A172 (cell line): ENCODE data around the gene PSMC5. TPM values are rescaled to one million over a fixed set of nuclear protein-coding genes. Genes with fewer than 3 reads are reported as not detected.
"Not testable (repeated sequence)": the region's sequence is repeated elsewhere in the genome, so short reads cannot be mapped to it uniquely, and the experiment has no call there.

ENCODE experiments used
- DNase-seq: peaks from one replicate; pipeline ENCODE4 v3.0.0-alpha.2; 2015; ENCODE audit warnings: low spot score
- total RNA-seq: library from RNA; depleted of rRNA; stranded (reverse); fragments of >200 nt; shearing (Covaris generic); gene quantifications from 2 replicates; pipeline ENCODE4 v1.2.3, GENCODE V29; 2014

Gene PSMC5
- total RNA-seq, 1 experiment from 2014 or later: 51.2 TPM

DNA sequence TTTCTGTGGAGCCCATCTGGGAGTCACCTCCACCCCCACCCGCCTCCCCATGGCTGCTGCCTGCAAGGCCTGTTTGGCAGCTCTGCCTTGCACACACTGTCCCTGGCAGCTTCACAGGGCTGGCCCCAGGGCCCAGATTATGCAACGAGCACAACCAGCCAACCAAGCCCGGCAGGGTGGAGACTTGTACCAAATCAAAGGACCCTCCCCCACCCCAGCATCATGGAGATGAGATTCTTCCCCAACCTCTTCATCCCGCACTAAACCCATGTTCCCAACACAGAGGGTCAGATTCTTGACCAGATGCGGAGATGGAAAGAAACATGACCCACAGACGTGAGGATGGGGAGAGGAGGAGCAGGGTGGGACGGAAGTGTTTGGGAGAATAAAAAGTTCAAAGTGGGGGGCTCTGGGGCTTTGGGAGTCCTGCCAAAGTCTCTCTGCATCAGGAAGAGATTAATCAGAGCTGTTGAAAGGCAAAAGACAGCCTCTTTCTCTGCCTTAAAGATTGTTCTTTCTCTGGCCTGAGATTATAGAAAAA, 11.5 kb downstream of the PSMC5 start:
- no peak for DNase-seq

DNA sequence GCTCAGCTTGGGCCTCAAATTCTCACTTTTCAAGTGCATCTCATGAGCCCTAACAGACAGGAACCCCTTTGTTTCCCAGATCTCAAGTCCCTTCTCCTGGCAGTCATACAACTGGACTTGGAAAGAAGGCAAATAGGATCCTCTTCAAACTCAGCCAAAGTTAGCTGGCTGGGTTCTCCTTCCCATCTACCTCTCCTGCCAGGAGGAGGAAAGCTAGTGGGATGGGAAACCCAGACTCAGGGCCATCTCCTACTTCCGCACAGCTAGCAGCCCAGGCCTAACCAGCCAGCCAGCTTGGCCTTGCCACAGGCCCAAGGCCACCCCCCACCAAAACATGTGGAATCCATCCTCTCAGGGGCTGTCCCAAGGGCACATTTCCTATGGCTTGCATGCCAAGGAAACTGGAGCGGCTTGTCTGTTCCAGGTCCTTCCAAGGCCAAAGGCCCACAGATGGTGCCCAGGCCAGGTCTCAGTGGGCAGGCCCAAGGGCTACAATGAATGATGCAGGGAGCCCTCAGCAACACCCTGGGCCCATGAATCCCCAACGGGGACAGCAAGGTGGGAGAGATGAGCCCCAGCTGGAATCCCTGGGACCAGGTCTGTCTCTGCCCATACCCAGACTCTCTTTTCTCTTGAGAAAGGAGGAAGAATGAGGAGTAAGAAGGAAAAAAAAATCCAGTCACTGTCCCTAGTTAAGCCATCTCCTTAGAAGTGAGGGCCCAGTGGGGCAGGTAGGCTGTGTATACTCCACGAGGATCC, 13.5 kb downstream of the PSMC5 start:
- no peak for DNase-seq

DNA sequence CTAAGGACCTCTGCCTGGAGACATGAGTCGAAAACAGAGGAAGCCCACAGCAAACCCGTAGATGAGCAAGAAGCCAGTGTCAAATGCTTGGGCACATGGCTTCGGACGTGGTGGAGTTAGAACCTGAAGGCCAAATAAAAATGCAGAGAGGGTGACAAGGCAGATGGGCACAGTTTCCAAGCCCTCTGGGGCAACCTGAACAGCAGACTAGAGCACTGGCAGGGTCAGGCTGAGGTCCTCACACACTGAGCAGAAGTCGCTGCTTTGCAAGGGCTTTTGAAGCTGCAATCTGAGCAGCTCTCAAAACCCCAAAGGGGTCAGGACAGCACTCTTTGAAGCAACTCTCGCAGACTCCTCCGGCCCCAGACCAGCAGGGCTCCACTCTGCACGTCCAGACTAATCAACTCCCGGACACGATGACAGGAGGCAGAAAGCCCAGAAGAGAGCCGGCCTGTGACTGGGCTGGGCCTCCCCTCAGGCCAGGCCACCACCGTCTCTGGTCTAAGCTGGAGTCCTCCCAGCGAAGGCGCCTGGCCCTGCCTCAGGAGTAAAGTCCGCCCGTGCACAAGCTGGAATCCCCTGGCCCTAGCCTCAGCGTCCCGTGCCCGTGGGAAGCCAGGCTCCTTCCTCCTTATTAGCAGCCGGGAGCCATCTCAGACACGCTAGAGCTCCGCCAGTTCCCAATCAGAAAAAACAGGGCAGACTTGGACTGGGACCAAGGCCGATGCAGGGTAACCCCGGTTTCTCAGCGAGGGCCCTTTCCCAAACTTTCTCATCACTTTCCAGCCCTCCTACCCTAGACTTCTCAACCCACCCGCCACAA, 14.3 kb downstream of the PSMC5 start:
- DNase-seq: peak; percentile 16

DNA sequence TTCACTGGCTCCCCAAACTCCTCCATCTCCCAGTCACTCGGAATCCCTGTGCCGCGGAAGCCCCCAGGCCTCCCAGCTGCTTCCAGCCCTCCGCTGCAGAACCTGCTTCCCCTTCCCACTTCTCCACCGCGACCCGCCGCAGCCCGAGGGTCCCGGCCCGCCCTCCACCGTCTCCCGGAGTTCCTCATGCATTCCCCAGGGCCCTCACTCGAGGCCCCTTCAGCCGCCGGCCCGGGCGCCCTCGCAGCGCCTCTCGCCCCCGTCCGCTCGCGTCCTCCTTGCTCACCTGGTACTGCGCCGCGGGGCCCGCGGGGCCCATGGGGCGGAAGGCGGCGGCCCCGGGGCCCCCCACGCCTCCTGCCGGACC, 14.9 kb downstream of the PSMC5 start:
- DNase-seq: no peak

DNA sequence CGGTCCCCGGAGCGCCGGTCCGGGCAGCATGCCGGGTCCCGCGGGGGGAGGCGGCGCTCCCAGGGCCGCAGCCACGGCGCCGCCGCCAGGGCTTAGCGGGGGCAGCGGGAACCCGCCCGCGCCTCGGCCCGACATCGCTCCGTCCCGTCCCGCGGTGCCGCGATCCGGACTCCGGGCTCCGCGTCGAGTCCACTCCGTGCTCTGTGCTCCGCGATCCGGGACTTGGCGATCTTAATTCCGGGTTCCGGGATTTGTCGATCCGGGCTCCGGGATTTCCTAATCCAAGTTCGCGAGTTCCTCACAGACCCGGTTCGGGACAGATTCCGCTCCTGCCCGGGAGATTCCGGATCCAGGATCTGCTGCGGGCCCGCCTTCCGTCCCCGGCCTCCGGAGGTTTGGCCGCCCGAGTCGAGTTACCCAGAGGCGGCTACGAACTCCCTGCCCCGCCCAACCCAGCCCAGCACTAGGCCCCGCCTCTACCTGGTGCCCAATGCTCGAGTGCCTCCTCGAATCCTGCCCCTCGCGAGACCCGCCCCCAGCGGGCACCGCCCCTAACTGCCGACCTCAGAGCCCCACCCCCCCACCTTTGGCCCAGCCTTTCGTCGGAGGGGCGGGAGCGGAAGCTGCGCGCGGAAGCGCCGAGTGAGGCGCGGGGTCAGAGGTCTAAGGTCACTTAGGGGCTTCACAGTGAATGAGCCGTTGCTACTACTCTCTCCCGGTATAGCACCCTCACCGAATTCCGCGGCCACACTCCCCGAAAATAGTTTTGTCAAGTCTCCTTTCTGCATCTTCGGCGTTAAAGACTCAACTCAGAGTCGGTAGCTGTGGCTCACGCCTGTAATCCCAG, 15.5 kb downstream of the PSMC5 start, which contains the start of gene SMARCD2:
TSS of gene SMARCD2 (minus strand) at position 146 of the 847 bp plus-strand sequence. CDS start at position 135, 11 bp downstream.
- peak; percentile 97 for DNase-seq

DNA sequence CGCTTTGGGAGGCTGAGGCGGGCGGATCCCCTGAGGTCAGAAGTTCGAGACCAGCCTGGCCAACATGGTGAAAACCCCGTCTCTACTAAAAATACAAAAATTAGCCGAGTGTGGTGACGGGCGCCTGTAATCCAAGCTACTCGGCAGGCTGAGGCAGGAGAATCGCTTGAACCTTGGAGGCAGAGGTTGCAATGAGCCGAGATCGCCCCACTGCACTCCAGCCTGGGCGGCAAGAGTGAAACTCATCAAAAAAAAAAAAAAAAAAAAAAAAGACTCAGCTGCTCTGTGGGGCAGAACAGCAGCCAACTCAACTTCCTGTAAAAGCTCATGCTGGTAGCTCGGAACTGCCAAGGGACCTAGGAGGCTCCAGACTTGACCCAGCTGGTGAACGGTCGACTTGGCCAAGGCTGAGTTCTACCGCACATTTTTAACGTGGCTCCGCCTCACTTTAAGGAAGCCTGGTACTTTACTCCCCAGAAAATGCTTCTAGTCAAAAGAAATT, 16.2 kb downstream of the PSMC5 start:
- DNase-seq: peak; percentile 38

DNA sequence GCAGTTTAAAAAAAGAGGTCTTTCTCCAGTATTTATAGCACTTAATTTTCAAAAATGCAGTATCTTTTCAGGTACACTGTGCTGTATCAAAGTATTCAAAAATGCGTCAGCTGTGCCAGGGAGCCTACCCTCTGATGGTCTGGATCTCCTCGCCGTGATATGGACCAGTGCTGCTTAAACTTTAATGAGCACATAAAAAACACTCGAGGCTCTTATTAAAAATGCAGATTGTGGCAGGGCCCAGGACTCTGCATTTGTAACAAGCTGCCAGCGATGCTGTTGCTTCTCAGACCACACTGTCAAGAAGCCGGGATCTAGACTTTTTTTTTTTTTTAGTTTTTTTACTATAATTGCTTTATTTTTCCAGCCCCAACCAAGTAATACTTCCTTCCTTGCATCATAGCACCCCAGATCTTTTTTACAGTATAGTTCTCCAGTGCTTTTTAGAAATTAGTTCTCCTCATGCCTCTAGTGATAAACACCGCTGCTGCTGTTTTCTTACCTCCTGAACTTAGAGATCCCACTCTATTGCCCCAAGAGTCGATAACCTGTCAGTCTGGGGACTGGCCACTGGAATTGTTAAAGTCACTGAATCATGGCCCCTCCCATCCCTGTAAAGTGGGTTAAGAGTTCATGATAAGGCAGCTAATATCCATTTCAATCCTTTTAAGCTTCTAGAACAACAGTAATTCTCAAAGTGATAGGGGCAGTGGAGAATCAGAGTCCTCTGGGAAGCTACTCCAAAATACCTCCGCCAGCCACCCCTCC, 16.9 kb downstream of the PSMC5 start:
- no peak for DNase-seq

DNA sequence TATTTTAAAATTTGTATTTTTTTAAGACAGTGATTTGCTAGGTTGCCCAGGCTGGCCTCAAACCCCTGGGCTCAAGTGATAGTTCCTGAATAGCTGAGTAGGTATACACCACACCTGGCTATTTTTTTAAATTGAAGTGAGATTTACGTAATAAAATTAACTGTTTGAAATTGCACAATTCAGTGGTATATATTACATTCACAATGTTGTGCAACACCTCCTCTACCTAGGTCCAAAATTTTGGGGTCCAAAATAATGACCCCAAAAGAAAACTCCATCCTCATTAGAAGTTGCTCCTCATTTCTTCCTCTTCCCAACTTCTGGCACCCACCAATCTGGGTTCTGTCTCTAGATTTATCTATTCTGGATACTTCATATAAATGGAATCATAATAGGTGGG, 18.3 kb downstream of the PSMC5 start:
- no peak for DNase-seq

DNA sequence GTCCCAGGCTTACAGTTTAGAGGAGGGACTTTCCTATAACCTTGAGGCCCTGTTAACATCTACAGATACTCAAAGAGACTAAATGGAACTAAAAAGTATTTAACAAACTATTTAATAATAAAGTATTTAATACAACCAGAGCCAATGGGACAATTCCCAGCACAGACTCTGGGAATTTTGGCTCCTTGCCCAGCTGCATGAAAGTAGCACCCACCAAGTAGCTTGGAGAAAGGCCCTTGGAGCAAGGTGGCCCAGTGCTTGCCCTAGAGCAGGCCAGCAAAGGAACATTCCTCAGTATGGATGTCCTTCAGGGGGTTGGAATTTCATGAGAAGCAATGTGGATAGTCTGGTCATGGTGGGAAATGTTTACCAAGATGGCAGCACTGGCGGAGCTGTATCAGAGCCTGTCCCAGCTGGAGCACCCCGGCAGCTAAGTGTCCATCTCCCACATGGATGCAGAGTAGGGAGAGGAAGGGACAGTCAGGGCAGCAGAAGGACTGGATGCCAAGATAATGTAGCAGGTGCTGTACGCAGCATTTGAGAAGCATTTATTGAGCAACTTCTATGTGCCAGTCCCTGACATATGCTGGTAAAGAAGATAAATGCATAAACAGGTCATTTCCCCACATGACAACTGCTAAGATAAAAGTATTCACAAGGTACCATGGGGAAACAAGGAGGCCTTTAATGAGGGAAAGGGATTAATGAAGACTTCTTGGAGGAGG, 20.5 kb downstream of the PSMC5 start:
- DNase-seq: no peak

DNA sequence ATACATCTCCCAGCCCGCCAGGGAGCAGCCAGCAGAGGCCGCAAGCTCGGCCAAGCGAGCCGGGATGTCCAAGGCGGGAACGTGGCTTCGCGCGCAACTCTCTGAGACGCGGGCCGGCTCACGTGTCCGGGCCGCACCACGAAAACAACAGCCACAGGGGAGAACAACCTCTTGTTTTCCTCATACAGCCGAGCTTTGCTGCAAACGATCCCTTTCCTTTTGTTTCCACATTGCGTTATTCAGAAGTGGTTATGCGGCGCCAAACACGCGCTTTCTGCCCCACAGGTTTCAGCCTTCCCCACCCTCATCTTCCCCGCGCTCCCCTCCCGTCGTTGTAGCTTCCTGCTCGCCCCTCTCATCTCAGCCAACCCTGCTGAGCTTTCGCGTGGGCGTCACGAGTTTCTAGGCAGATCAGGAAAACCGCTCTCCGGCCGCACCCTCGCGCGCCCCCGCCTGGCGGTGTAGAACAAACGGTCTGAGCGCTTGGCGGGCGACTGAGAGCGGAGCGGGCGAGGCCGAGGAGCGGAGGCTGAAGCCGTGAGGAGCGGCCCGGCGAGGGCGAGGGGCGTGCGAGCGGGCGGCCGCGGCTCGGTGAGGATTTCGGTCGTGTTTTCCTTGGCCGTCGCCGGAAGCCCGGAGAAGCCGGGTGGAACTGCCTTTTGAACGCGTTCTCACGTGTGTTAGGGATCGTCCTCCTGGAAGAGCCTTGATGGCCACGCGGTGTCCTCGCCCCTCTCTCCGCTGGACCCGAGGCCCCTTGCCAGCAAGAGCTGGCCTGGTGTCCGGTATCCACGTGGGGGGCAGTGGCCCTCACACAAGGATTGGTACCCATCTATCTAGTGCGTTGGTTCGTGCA, 21.8 kb downstream of the PSMC5 start:
- no peak for DNase-seq

DNA sequence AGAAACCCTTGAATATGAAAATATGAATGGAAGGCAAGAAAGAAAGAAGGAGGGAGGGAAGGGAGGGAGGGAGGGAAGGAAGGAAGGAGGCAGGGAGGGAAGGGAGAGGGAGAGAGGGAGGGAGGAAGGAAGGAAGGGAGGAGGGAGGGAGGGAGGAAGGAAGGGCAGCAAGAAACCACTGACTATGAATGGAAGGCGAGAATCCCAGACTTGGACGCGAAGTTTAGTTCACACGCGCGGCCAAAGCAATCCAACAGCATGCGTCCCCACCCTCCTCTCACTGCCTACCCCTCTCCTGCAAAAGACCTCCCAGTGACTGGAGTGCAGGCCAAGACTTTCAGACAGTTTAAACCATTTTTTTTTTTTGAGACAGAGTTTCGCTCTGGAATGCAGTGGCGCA, 23.2 kb downstream of the PSMC5 start:
- no peak for DNase-seq

DNA sequence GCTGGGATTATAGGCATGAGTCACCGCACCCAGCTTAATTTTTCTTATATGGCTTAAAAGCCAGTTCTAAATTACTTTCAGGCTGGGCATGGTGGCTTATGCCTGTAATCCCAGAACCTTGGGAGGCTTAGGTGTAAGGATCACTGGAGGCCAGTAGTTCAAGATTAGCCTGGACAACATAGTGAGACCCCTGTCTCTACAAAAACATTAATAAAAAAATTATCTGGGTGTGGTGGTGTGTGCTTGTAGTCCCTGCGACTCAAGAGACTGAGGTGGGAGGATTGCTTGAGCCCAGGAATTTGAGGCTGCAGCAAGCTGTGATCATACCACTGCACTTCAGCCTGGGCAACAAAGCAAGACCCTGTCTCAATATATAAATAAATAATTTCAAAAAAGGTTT, 26.0 kb downstream of the PSMC5 start:
- DNase-seq: no peak

DNA sequence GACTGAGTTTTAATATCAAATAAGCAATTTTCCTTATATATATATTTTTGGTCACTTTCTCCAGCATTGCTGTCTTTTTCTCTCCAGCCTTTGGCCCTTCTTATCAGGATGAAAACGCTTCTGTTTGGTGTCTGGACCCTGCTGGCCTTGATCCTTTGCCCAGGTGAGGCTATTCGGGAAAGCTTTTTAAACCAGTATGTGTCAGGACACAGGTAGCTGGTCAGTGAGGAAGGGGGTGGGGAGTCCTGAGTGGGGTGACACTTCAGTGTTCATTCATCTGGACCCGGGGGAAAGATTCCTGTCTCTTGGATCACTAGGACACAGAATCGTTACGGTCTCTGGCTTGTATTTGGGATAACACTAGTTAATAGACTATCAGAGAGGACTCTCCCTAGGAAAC, 27.5 kb downstream of the PSMC5 start:
- no peak for DNase-seq

DNA sequence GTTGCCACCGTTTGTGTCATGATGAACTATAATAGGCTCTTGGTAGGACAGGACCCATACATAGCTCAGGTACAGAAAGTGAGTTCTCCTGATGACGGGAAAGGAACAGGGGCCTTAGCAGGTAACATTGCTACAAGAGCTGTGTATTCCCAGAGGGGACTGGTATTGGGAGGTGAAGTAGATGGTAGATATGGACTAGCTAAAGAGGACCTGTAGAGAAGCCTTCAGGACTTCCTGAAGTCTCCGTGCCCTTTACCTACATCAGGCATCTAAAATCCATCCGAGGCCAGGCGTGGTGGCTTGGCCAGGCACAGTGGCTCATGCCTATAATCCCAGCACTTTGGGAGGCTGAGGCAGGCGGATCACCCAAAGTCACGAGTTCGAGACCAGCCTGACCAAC, 28.0 kb downstream of the PSMC5 start:
- DNase-seq: no peak

DNA sequence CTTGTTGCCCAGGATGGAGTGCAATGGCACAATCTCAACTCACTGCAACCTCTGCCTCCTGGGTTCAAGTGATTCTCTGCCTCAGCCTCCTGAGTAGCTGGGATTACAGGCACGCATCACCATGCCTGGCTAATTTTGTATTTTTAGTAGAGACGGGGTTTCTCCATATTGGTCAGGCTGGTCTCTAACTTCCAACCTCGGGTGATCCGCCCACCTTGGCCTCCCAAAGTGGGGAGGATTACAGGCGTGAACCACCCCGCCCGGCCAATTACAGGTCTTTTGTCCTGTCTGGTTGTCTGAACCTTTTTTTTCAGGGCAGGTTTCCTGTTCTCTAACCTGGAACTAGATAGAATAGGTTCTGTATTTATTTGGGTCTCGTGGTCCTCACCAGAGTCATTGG, 29.2 kb downstream of the PSMC5 start:
- not testable (repeated sequence) for DNase-seq

DNA sequence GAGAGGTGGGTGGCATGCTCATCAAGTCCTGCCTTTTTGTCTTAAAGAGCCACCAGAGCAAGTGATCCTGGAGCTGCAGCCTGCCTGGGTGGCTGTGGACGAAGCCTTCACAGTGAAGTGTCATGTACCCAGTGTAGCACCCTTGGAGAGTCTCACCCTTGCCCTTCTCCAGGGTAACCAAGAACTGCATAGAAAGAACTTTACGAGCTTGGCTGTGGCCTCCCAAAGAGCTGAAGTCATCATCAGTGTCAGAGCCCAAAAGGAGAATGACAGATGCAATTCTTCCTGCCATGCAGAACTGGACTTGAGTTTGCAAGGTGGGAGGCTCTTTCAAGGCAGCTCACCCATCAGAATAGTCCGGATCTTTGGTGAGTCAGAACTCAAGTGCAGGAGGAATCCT, 32.0 kb downstream of the PSMC5 start:
- no peak for DNase-seq

DNA sequence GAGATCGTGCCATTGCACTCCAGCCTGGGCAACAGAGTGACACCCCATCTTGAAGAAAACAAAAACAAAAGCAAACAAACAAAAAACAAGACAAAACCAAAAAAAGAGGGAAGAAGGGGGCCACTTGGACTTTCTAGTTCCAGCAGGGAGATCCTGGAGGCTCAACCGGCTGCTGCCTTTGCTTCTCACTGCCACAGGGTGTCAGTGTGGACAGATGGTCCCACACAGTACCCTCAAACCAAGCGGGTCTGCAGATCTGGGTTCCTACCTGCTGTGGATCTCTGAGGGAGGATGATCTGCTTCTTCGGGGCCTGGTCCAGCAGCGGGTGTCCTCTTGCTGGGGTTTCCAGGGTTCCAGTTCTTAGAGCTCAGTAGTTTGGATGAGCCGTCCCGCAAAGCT, 39.4 kb downstream of the PSMC5 start:
- not testable (repeated sequence) for DNase-seq

DNA sequence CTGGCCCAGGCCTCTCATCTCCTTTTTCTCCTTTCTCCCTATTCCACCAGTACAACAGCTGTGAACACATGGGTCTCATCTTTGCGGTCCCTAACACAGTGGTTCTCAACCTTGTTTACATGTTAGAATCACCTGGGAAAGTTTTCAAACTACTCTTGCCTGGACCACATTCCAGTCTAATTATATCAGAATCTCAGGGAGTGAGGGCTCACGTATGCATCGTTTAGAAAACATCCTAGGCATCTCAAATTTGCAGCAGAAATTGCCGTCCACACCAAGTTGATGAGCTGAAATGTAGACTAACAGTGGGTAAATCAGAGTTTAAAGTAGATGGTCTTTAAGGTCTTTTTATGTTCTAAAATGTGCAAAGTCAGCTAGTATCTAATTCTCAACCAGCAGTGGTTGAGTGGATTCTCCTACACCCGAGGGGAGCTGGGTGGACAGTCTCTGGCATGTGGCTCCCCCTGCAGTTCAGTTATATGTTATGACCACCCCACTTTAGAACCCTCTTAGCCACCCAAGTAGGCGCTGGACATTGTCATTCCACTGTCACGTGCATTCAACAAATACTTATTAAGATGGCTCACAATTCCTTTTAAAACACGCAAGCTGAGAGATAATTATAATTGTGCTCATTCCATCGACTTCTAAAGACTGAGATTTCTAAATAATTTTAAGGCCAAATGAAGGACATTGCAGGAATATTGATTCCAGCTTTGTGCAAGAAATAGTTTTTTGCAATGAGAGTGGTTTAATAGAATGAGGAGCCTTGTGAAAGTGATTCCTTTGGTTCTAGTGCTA, 42.5 kb downstream of the PSMC5 start:
- DNase-seq: peak; percentile 15
